Peyer's patch (tissue), 4 donors: Measurements from ENCODE around the gene KCNMA1.

Source experiments
- POLR2A ChIP-seq, 2 donors: fragments of 450-650 bp; IDR thresholded peaks; one replicate each; pipeline ENCODE4 v1.5.1; 2017; ENCODE audit warnings: antibody characterized with exemption in 2 of 2, mild to moderate bottlenecking in 2 of 2, moderate library complexity in 2 of 2
- TF ChIP-seq, protein P1 (sequence below), 6 experiments: fragments of 450-650 bp in 4 of 6; fragments of 200-600 bp in 2 of 6; sonication (generic) in 1 of 6; IDR thresholded peaks; one replicate each; pipeline ENCODE4 v1.5.1; 2017 to 2019; ENCODE audit warnings: antibody characterized with exemption in 6 of 6, mild to moderate bottlenecking in 3 of 6, moderate library complexity in 1 of 6

DNA sequence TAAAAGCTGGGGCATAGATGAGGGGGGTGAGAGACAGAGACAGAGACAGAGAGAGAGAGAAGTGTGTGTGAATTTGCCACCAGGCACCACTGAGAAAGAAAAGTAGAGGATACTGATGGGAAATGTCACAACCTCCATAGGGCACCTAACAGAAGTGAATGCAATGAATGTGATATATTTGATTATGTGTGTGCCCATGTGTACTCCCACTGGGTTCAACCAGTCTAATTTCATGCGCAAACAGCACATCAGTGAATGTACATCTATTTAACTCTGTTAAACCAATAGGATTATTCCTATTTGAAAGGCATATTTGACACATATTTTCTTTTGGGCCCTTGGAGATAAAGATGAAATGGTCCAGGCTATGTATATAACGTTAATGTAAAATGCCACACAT lies 241.3 kb downstream of the KCNMA1 start:
- TF ChIP-seq, protein P1, sequence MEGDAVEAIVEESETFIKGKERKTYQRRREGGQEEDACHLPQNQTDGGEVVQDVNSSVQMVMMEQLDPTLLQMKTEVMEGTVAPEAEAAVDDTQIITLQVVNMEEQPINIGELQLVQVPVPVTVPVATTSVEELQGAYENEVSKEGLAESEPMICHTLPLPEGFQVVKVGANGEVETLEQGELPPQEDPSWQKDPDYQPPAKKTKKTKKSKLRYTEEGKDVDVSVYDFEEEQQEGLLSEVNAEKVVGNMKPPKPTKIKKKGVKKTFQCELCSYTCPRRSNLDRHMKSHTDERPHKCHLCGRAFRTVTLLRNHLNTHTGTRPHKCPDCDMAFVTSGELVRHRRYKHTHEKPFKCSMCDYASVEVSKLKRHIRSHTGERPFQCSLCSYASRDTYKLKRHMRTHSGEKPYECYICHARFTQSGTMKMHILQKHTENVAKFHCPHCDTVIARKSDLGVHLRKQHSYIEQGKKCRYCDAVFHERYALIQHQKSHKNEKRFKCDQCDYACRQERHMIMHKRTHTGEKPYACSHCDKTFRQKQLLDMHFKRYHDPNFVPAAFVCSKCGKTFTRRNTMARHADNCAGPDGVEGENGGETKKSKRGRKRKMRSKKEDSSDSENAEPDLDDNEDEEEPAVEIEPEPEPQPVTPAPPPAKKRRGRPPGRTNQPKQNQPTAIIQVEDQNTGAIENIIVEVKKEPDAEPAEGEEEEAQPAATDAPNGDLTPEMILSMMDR (IDR thresholded peaks at IDR 0.05), result no peak
- TF ChIP-seq POLR2A (IDR thresholded peaks at IDR 0.05), result no peak
